ENCODE measurements around the gene PPP1R1C. TPM values are rescaled to one million over a fixed set of nuclear protein-coding genes. Genes with fewer than 3 reads are reported as not detected.

PPP1R1C gene
- total RNA-seq, 1 experiment from 2014 or later = 3.4 TPM

GRCh38 chr2:182019731-182020130, 34.1 kb downstream of the PPP1R1C start:
- ChIA-PET POLR2A (no interaction called here), CTCF (no interaction called here)
- TF ChIP-seq ZNF423 (CRISPR knock-in tag; IDR thresholded peaks at IDR 0.05) = no peak
- TF ChIP-seq ZNF416 (CRISPR knock-in tag; IDR thresholded peaks at IDR 0.05) = no peak
- no peak for TF ChIP-seq ZNF263 (CRISPR knock-in tag; IDR thresholded peaks at IDR 0.05; ENCODE audit: low read depth)
- TF ChIP-seq ARID4B (CRISPR knock-in tag; IDR thresholded peaks at IDR 0.05; ENCODE audit: borderline replicate concordance) = no peak
- no peak for TF ChIP-seq FOXJ3 (CRISPR knock-in tag; IDR thresholded peaks at IDR 0.05; ENCODE audit: borderline replicate concordance)
- no peak for TF ChIP-seq E2F1 (CRISPR knock-in tag; IDR thresholded peaks at IDR 0.05)
- no peak for TF ChIP-seq ESRRA (CRISPR knock-in tag; IDR thresholded peaks at IDR 0.05; ENCODE audit: borderline replicate concordance)
- no peak for TF ChIP-seq CDX4 (CRISPR knock-in tag; IDR thresholded peaks at IDR 0.05; ENCODE audit: borderline replicate concordance)
- no peak for TF ChIP-seq ZNF317 (CRISPR knock-in tag; IDR thresholded peaks at IDR 0.05; ENCODE audit: borderline replicate concordance, low read depth)
- TF ChIP-seq SP1 (CRISPR knock-in tag; conservative IDR thresholded peaks at IDR 0.05) = no peak
- no peak for TF ChIP-seq ERG (CRISPR knock-in tag; IDR thresholded peaks at IDR 0.05)
- no peak for TF ChIP-seq HMGXB4 (CRISPR knock-in tag; IDR thresholded peaks at IDR 0.05)
- TF ChIP-seq KAT7 (CRISPR knock-in tag; IDR thresholded peaks at IDR 0.05; ENCODE audit: borderline replicate concordance) = no peak
- TF ChIP-seq AFF4 (CRISPR knock-in tag; IDR thresholded peaks at IDR 0.05; ENCODE audit: borderline replicate concordance) = no peak
- no peak for TF ChIP-seq AR (CRISPR knock-in tag; IDR thresholded peaks at IDR 0.05)
- TF ChIP-seq ETV6 (CRISPR knock-in tag; IDR thresholded peaks at IDR 0.05) = no peak
- no peak for ATAC-seq
- H3K27ac Mint-ChIP-seq = no peak overlapping the region
- DNase-seq (ENCODE audit: low spot score) = no peak
- peaks cover 21% of the 10 kb centered on the region for H3K9me3 Mint-ChIP-seq
- no peak overlapping the region for H3K4me3 Mint-ChIP-seq
- peaks cover 8% of the 10 kb centered on the region for H3K36me3 Mint-ChIP-seq
- peaks cover 3% of the 10 kb centered on the region; the same call in 1 of the 2 replicates for H3K4me1 Mint-ChIP-seq
- no peaks in the 10 kb centered on the region; the same call in 1 of the 2 replicates for H3K27me3 Mint-ChIP-seq (ENCODE audit: low read depth)
